ENCODE measurements around the gene SCARB1. TPM values are rescaled to one million over a fixed set of nuclear protein-coding genes. Genes with fewer than 3 reads are reported as not detected.

The SCARB1 gene
- total and polyA plus RNA-seq, 2 donors (not counting 3 experiments of a cell fraction or from before 2014, with no cell fraction given) = 125 to 141 TPM

DNA sequence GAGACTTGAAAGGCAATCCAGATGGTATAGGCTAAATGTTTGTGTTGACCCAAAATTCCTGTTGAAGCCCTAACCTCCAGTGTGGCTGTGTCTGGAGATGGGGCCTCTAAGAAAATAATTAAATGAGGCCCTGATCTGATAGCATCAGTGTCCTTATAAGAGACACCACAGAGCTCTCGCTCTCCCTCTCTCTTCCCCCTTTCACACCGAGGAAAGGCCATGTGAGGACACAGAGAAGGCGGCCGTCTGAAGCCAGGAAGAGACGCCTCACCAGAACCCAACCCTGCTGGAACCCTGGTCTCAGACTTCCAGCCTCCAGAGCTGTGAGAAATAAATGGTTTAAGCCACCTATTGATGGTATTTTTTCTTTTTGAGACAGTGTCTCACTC is 87.5 kb downstream of the SCARB1 start:
- Histone ChIP-seq H3K36me3 (ENCODE audit: control insufficient read depth in 2 of 2, extremely low read depth in 1 of 2, insufficient read depth in 2 of 2, low read length in 2 of 2) (no peaks in the 10 kb centered on the region), H3K9me1 (replicated peaks; ENCODE audit: control insufficient read depth, extremely low read depth, insufficient read depth, low read length) (no peaks in the 10 kb centered on the region), H3K9ac (replicated peaks; ENCODE audit: extremely low read depth, insufficient read depth, low read length) (no peak overlapping the region), H3K4me2 (ENCODE audit: insufficient read depth, low read length) (no peak overlapping the region), H3K4me3 (replicated peaks in 1 of 3; ENCODE audit: insufficient read depth in 1 of 3, low read depth in 1 of 3, low read length in 3 of 3) (no peak overlapping the region), H3K27ac (ENCODE audit: insufficient read depth, low read depth, low read length) (no peak overlapping the region), H4K20me1 (replicated peaks; ENCODE audit: control insufficient read depth, extremely low read depth, insufficient read depth, low read length) (no peaks in the 10 kb centered on the region), H3K27me3 (ENCODE audit: control insufficient read depth in 2 of 2, insufficient read depth in 2 of 2, low read length in 2 of 2) (no peaks in the 10 kb centered on the region), H3K4me1 (ENCODE audit: control insufficient read depth, extremely low read depth, insufficient read depth, low read length) (peaks cover 9% of the 10 kb centered on the region), H3K9me3 (replicated peaks; ENCODE audit: control insufficient read depth, insufficient read depth, low read length) (no peaks in the 10 kb centered on the region), H3K79me2 (ENCODE audit: control insufficient read depth, insufficient read depth, low read length) (no peaks in the 10 kb centered on the region), H2AFZ (ENCODE audit: low read depth, low read length) (no peak overlapping the region)
- dilution Hi-C loops (cut with MboI; ENCODE audit: extremely low pct_ligation_motif_present, low sequenced_read_pairs) = no loop called here
- BruUV-seq (replicated peaks) = no TSS peak
- intact Hi-C loops (cut with micrococcal nuclease) = loop anchor here (5.0 to 10.0 kb wide), 2 partner anchors 131 to 451 kb away; no protein-coding TSS in a partner anchor
- no peak for DNase-seq (ENCODE audit: low read depth, low spot score)
- POLR2A ChIA-PET = no interaction called here
- no peak for FAIRE-seq
- CTCF ChIA-PET = interaction anchor here (0.7 kb wide), 1 partner anchor 130 kb away, joined by 3 read pairs; no protein-coding TSS in a partner anchor
- TF ChIP-seq, protein P1, sequence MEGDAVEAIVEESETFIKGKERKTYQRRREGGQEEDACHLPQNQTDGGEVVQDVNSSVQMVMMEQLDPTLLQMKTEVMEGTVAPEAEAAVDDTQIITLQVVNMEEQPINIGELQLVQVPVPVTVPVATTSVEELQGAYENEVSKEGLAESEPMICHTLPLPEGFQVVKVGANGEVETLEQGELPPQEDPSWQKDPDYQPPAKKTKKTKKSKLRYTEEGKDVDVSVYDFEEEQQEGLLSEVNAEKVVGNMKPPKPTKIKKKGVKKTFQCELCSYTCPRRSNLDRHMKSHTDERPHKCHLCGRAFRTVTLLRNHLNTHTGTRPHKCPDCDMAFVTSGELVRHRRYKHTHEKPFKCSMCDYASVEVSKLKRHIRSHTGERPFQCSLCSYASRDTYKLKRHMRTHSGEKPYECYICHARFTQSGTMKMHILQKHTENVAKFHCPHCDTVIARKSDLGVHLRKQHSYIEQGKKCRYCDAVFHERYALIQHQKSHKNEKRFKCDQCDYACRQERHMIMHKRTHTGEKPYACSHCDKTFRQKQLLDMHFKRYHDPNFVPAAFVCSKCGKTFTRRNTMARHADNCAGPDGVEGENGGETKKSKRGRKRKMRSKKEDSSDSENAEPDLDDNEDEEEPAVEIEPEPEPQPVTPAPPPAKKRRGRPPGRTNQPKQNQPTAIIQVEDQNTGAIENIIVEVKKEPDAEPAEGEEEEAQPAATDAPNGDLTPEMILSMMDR (IDR thresholded peaks at IDR 0.05; ENCODE audit: extremely low read depth in 1 of 2, insufficient read depth in 1 of 2, low read depth in 1 of 2, low read length in 2 of 2) = no peak
- TF ChIP-seq POLR2AphosphoS5 (IDR thresholded peaks at IDR 0.05; ENCODE audit: insufficient read depth, low read depth, low read length) = no peak
- TF ChIP-seq GATA2 (IDR thresholded peaks at IDR 0.05; ENCODE audit: insufficient read depth, insufficient read length, low read depth, low read length) = no peak
- TF ChIP-seq JUN (IDR thresholded peaks at IDR 0.05; ENCODE audit: borderline replicate concordance, insufficient read depth, insufficient read length, low read depth) = no peak
- TF ChIP-seq POLR2A (IDR thresholded peaks at IDR 0.05; ENCODE audit: low read depth, low read length) = no peak
- TF ChIP-seq MYC (IDR thresholded peaks at IDR 0.05; ENCODE audit: low read depth, low read length) = no peak
- TF ChIP-seq FOS (IDR thresholded peaks at IDR 0.05; ENCODE audit: borderline replicate concordance, insufficient read depth, low read length) = no peak
- TF ChIP-seq, protein P2, sequence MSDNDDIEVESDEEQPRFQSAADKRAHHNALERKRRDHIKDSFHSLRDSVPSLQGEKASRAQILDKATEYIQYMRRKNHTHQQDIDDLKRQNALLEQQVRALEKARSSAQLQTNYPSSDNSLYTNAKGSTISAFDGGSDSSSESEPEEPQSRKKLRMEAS (IDR thresholded peaks at IDR 0.05; ENCODE audit: insufficient read depth, insufficient read length) = no peak
- TF ChIP-seq EZH2 (IDR thresholded peaks at IDR 0.05; ENCODE audit: borderline replicate concordance, low read depth, low read length, severe bottlenecking) = no peak
